Activated naive CD4-positive, alpha-beta T cell treated with anti-CD3 and anti-CD28 coated beads for 36 hours (primary cell): ENCODE data around the gene RRH. TPM values are rescaled to one million over a fixed set of nuclear protein-coding genes. Genes with fewer than 3 reads are reported as not detected.
"Not testable (repeated sequence)": the region's sequence is repeated elsewhere in the genome, so short reads cannot be mapped to it uniquely, and the experiment has no call there.

Experiments used
- CTCF ChIA-PET: fragments of 350-600 bp; sonication (Branson Sonifier 250); formaldehyde crosslinking; loops from one replicate; lab custom pipeline; 2021; ENCODE audit warnings: antibody characterized with exemption; lab: Charles Lee
- DNase-seq: peaks from one replicate; pipeline ENCODE4 v3.0.0-alpha.2; 2020
- H3K27ac Mint-ChIP-seq: one replicate; pipeline ENCODE4 v1.8.0; 2021; ENCODE audit warnings: mild to moderate bottlenecking, mixed read lengths
- H3K27me3 Mint-ChIP-seq: one replicate; pipeline ENCODE4 v1.8.0; 2021; ENCODE audit warnings: low read depth, mixed read lengths
- H3K36me3 Mint-ChIP-seq: one replicate; pipeline ENCODE4 v1.8.0; 2021; ENCODE audit warnings: low read depth, mixed read lengths
- H3K4me1 Mint-ChIP-seq: one replicate; pipeline ENCODE4 v1.8.0; 2021; ENCODE audit warnings: low read depth, mixed read lengths
- H3K4me3 Mint-ChIP-seq: one replicate; pipeline ENCODE4 v1.8.0; 2021; ENCODE audit warnings: mild to moderate bottlenecking, moderate library complexity, mixed read lengths
- H3K9me3 Mint-ChIP-seq: one replicate; pipeline ENCODE4 v1.8.0; 2021; ENCODE audit warnings: mixed read lengths
- intact Hi-C: fragments of 100-400 bp; cut with micrococcal nuclease; formaldehyde crosslinking; loops from one replicate; pipeline ENCODE4 v1.15.1; 2023
- total RNA-seq, 2 experiments: library from RNA; stranded (reverse); gene quantifications; one replicate each; pipeline ENCODE4 v1.2.3, GENCODE V29; 2021

The RRH gene
- total RNA-seq, 2 experiments from 2014 or later = not detected

GRCh38 chr4:109875106-109875505, 47.3 kb downstream of the RRH start:
- Mint-ChIP-seq H3K27me3 (no peaks in the 10 kb centered on the region), H3K4me3 (no peak overlapping the region), H3K27ac (no peak overlapping the region), H3K4me1 (no peaks in the 10 kb centered on the region), H3K36me3 (peaks cover 3% of the 10 kb centered on the region), H3K9me3 (no peaks in the 10 kb centered on the region)
- CTCF ChIA-PET = no interaction called here
- no peak for DNase-seq
- intact Hi-C loops = no loop called here

GRCh38 chr4:109875553-109875952, 47.8 kb downstream of the RRH start:
- H3K9me3 Mint-ChIP-seq, CTCF ChIA-PET, H3K36me3 Mint-ChIP-seq, H3K27ac Mint-ChIP-seq, DNase-seq, H3K27me3 Mint-ChIP-seq, intact Hi-C loops, H3K4me3 Mint-ChIP-seq, H3K4me1 Mint-ChIP-seq: not testable (repeated sequence)

GRCh38 chr4:109876634-109877265, 49.0 kb downstream of the RRH start:
- Mint-ChIP-seq H3K27ac (no peak overlapping the region), H3K4me1 (no peaks in the 10 kb centered on the region), H3K9me3 (no peaks in the 10 kb centered on the region), H3K4me3 (no peak overlapping the region), H3K27me3 (no peaks in the 10 kb centered on the region), H3K36me3 (no peaks in the 10 kb centered on the region)
- no peak for DNase-seq
- CTCF ChIA-PET = no interaction called here
- intact Hi-C loops = no loop called here

- H3K27me3 Mint-ChIP-seq = no peaks in the 10 kb centered on the region
- H3K4me1 Mint-ChIP-seq = no peaks in the 10 kb centered on the region
- no peaks in the 10 kb centered on the region for H3K9me3 Mint-ChIP-seq
- no peak overlapping the region for H3K4me3 Mint-ChIP-seq
- no peak overlapping the region for H3K27ac Mint-ChIP-seq
- H3K36me3 Mint-ChIP-seq = no peaks in the 10 kb centered on the region
- CTCF ChIA-PET = interaction anchor here (1.2 kb wide), 1 partner anchor 101 kb away, joined by 3 read pairs; no protein-coding TSS in a partner anchor
- intact Hi-C loops = no loop called here
- DNase-seq = no peak
Measured at GRCh38 chr4:109877400-109877799, 49.6 kb downstream of the RRH start.

GRCh38 chr4:109878355-109878754, 50.6 kb downstream of the RRH start:
- H3K36me3 Mint-ChIP-seq = no peaks in the 10 kb centered on the region
- H3K4me3 Mint-ChIP-seq = no peak overlapping the region
- H3K27me3 Mint-ChIP-seq = no peaks in the 10 kb centered on the region
- no peak overlapping the region for H3K27ac Mint-ChIP-seq
- CTCF ChIA-PET = interaction anchor here (1.2 kb wide), 1 partner anchor 100 kb away, joined by 3 read pairs; no protein-coding TSS in a partner anchor
- intact Hi-C loops = no loop called here
- H3K9me3 Mint-ChIP-seq = no peaks in the 10 kb centered on the region
- H3K4me1 Mint-ChIP-seq = no peaks in the 10 kb centered on the region
- no peak for DNase-seq

- Mint-ChIP-seq H3K4me3 (no peak overlapping the region), H3K9me3 (no peaks in the 10 kb centered on the region), H3K36me3 (no peaks in the 10 kb centered on the region), H3K27me3 (no peaks in the 10 kb centered on the region), H3K4me1 (no peaks in the 10 kb centered on the region), H3K27ac (no peak overlapping the region)
- intact Hi-C loops = no loop called here
- CTCF ChIA-PET = no interaction called here
- DNase-seq = no peak
Measured at GRCh38 chr4:109879081-109879480, 51.3 kb downstream of the RRH start.

GRCh38 chr4:109879636-109880314, 52.0 kb downstream of the RRH start:
- intact Hi-C loops = no loop called here
- no peaks in the 10 kb centered on the region for H3K4me1 Mint-ChIP-seq
- H3K9me3 Mint-ChIP-seq = no peaks in the 10 kb centered on the region
- CTCF ChIA-PET = no interaction called here
- no peak for DNase-seq
- H3K4me3 Mint-ChIP-seq = no peak overlapping the region
- no peaks in the 10 kb centered on the region for H3K36me3 Mint-ChIP-seq
- no peak overlapping the region for H3K27ac Mint-ChIP-seq
- no peaks in the 10 kb centered on the region for H3K27me3 Mint-ChIP-seq

- H3K4me3 Mint-ChIP-seq = no peak overlapping the region
- DNase-seq = no peak
- H3K36me3 Mint-ChIP-seq = no peaks in the 10 kb centered on the region
- intact Hi-C loops = no loop called here
- no peaks in the 10 kb centered on the region for H3K9me3 Mint-ChIP-seq
- H3K4me1 Mint-ChIP-seq = no peaks in the 10 kb centered on the region
- H3K27me3 Mint-ChIP-seq = no peaks in the 10 kb centered on the region
- CTCF ChIA-PET = interaction anchor here (0.6 kb wide), 1 partner anchor 1101 kb away, joined by 3 read pairs; no protein-coding TSS in a partner anchor
- no peak overlapping the region for H3K27ac Mint-ChIP-seq
Measured at GRCh38 chr4:109886303-109886702, 58.5 kb downstream of the RRH start.

GRCh38 chr4:109887071-109887470, 59.3 kb downstream of the RRH start:
- no peaks in the 10 kb centered on the region for H3K4me1 Mint-ChIP-seq
- intact Hi-C loops = no loop called here
- H3K4me3 Mint-ChIP-seq = no peak overlapping the region
- H3K9me3 Mint-ChIP-seq = no peaks in the 10 kb centered on the region
- H3K27ac Mint-ChIP-seq = no peak overlapping the region
- no peaks in the 10 kb centered on the region for H3K27me3 Mint-ChIP-seq
- CTCF ChIA-PET = no interaction called here
- no peaks in the 10 kb centered on the region for H3K36me3 Mint-ChIP-seq
- no peak for DNase-seq

GRCh38 chr4:109890076-109890475, 62.3 kb downstream of the RRH start:
- DNase-seq = no peak
- CTCF ChIA-PET = no interaction called here
- H3K27ac Mint-ChIP-seq = no peak overlapping the region
- no peaks in the 10 kb centered on the region for H3K27me3 Mint-ChIP-seq
- H3K36me3 Mint-ChIP-seq = no peaks in the 10 kb centered on the region
- no peaks in the 10 kb centered on the region for H3K9me3 Mint-ChIP-seq
- H3K4me1 Mint-ChIP-seq = no peaks in the 10 kb centered on the region
- no peak overlapping the region for H3K4me3 Mint-ChIP-seq
- intact Hi-C loops = no loop called here

Other genes with a start within 250 kb of the RRH start
- gene CASP6, start 124.5 kb upstream of the RRH start, total RNA-seq = 10 to 100 TPM; 11.5 to 12.1 TPM
- 10 to 100 TPM; 22.8 to 24.3 TPM for gene PLA2G12A, start 97.9 kb upstream of the RRH start, total RNA-seq
- gene CFI, start 26.0 kb upstream of the RRH start, total RNA-seq = not detected
- gene GAR1, start 12.2 kb upstream of the RRH start, total RNA-seq = 10 to 100 TPM; 18.9 to 24.4 TPM
- gene LRIT3, start 20.1 kb downstream of the RRH start, total RNA-seq = under 1 TPM in 1 of 2 experiments, not detected in 1; 0.05 TPM
- not detected for gene EGF, start 84.9 kb downstream of the RRH start, total RNA-seq